IMR-90 (cell line): ENCODE measurements around the gene UBLCP1. TPM values are rescaled to one million over a fixed set of nuclear protein-coding genes. Genes with fewer than 3 reads are reported as not detected.

ENCODE experiments used
- ATAC-seq: fragments of 200-7000 bp; cut with Tn5 transposase; 2 replicates; pipeline ENCODE4 v1.9.1; 2020; ENCODE audit warnings: low read depth, mild to moderate bottlenecking, moderate library complexity
- BruUV-seq: library from RNA; stranded (reverse); fragments of 400-500 nt; replicated peaks from 2 replicates; lab custom pipeline; 2021; lab: Mats Ljungman, UMichigan
- CTCF ChIA-PET: fragments of 300-600 bp; formaldehyde crosslinking; extraction: SDS; loops from one replicate; lab custom pipeline; 2021; ENCODE audit warnings: antibody characterized with exemption; lab: Yijun Ruan, JAX
- POLR2A ChIA-PET: fragments of 300-600 bp; sonication (Branson Sonifier 250); formaldehyde crosslinking; loops from one replicate; lab custom pipeline; 2022; ENCODE audit warnings: antibody characterized with exemption; ENCODE audit not compliant: unreplicated experiment; lab: Charles Lee
- DNase-seq: peaks from one replicate; pipeline ENCODE4 v3.0.0; 2013
- H2AFZ ChIP-seq: replicated peaks from 2 replicates; pipeline ENCODE3; 2013; ENCODE audit warnings: low read length, mild to moderate bottlenecking; ENCODE audit not compliant: poor library complexity
- H2AK5ac ChIP-seq: 2 replicates; pipeline ENCODE4 v1.6.1; 2013; ENCODE audit warnings: low read depth, low read length, inconsistent platforms
- H2AK9ac ChIP-seq: replicated peaks from 2 replicates; pipeline ENCODE3; 2013; ENCODE audit warnings: mild to moderate bottlenecking, low read depth, low read length, moderate library complexity; ENCODE audit not compliant: poor library complexity
- H2BK120ac ChIP-seq: 2 replicates; pipeline ENCODE4 v1.6.1; 2013; ENCODE audit warnings: low read depth, low read length, inconsistent platforms
- H2BK15ac ChIP-seq: 3 replicates; pipeline ENCODE4 v1.6.1; 2013; ENCODE audit warnings: low read depth, low read length, inconsistent platforms
- H2BK20ac ChIP-seq: 2 replicates; pipeline ENCODE4 v1.6.1; 2013; ENCODE audit warnings: low read depth, mild to moderate bottlenecking, inconsistent platforms, low read length, moderate library complexity
- H2BK5ac ChIP-seq: 2 replicates; pipeline ENCODE4 v1.6.1; 2013; ENCODE audit warnings: mild to moderate bottlenecking, low read depth, low read length, inconsistent platforms; ENCODE audit not compliant: poor library complexity, severe bottlenecking
- H3K14ac ChIP-seq: replicated peaks from 2 replicates; pipeline ENCODE4 v1.6.1; 2013; ENCODE audit warnings: low read depth, low read length, inconsistent platforms
- H3K18ac ChIP-seq: 2 replicates; pipeline ENCODE4 v1.6.1; 2013; ENCODE audit warnings: low read depth, low read length, control low read depth
- H3K23ac ChIP-seq: 2 replicates; pipeline ENCODE4 v1.6.1; 2013; ENCODE audit warnings: low read depth, low read length, inconsistent platforms
- H3K27ac ChIP-seq: 2 replicates; pipeline ENCODE4 v1.5.1; 2013; ENCODE audit warnings: mild to moderate bottlenecking, control low read depth, low read length; ENCODE audit not compliant: insufficient read depth
- H3K27me3 ChIP-seq: 2 replicates; pipeline ENCODE4 v1.6.1; 2013; ENCODE audit warnings: low read length; ENCODE audit not compliant: control insufficient read depth, insufficient read depth
- H3K36me3 ChIP-seq: 2 replicates; pipeline ENCODE4 v1.6.1; 2013; ENCODE audit warnings: low read length, mixed read lengths; ENCODE audit not compliant: control insufficient read depth, insufficient read depth
- H3K4ac ChIP-seq: 2 replicates; pipeline ENCODE4 v1.6.1; 2013; ENCODE audit warnings: low read depth, low read length, inconsistent platforms
- H3K4me1 ChIP-seq: 2 replicates; pipeline ENCODE4 v1.6.1; 2013; ENCODE audit warnings: low read length, mixed read lengths; ENCODE audit not compliant: control insufficient read depth, insufficient read depth
- H3K4me2 ChIP-seq: 2 replicates; pipeline ENCODE4 v1.6.1; 2013; ENCODE audit warnings: low read depth, mild to moderate bottlenecking, control low read depth, low read length, moderate library complexity
- H3K4me3 ChIP-seq: 2 replicates; pipeline ENCODE4 v1.5.1; 2013; ENCODE audit warnings: low read depth, mild to moderate bottlenecking, control low read depth, low read length, moderate library complexity; ENCODE audit not compliant: insufficient read depth
- H3K56ac ChIP-seq: 2 replicates; pipeline ENCODE4 v1.6.1; 2013; ENCODE audit warnings: low read length, inconsistent platforms; ENCODE audit not compliant: insufficient read depth; ENCODE audit errors: extremely low read depth
- H3K79me1 ChIP-seq, 2 experiments: 2 replicates each; pipeline ENCODE4 v1.6.1; 2013; ENCODE audit warnings: low read length in 2 of 2, inconsistent platforms in 1 of 2, low read depth in 1 of 2
- H3K9ac ChIP-seq: 2 replicates; pipeline ENCODE4 v1.6.1; 2013; ENCODE audit warnings: low read depth, low read length, control low read depth
- H3K9me1 ChIP-seq: 2 replicates; pipeline ENCODE4 v1.6.1; 2013; ENCODE audit warnings: low read length, inconsistent platforms; ENCODE audit not compliant: insufficient read depth
- H3K9me3 ChIP-seq: 2 replicates; pipeline ENCODE4 v1.6.1; 2013; ENCODE audit warnings: low read length; ENCODE audit not compliant: control insufficient read depth, insufficient read depth
- H4K20me1 ChIP-seq: 2 replicates; pipeline ENCODE4 v1.6.1; 2013; ENCODE audit warnings: low read length, inconsistent platforms; ENCODE audit not compliant: insufficient read depth
- H4K5ac ChIP-seq: 2 replicates; pipeline ENCODE4 v1.6.1; 2013; ENCODE audit warnings: mild to moderate bottlenecking, low read depth, low read length, control low read depth
- H4K8ac ChIP-seq, 2 experiments: 2 replicates each; pipeline ENCODE4 v1.6.1; 2013; ENCODE audit warnings: low read depth in 2 of 2, low read length in 2 of 2, control low read depth in 1 of 2, inconsistent platforms in 1 of 2
- H4K91ac ChIP-seq: 2 replicates; pipeline ENCODE4 v1.6.1; 2013; ENCODE audit warnings: low read depth, low read length, inconsistent platforms; ENCODE audit not compliant: insufficient read depth
- BHLHE40 ChIP-seq: fragments of 150-350 bp; IDR thresholded peaks from 2 replicates; pipeline ENCODE4 v1.6.1; 2016; ENCODE audit warnings: mild to moderate bottlenecking, low read depth, low read length
- FOS ChIP-seq: fragments of 150-350 bp; IDR thresholded peaks from 2 replicates; pipeline ENCODE4 v1.6.1; 2016; ENCODE audit warnings: low read depth, low read length
- MAFK ChIP-seq: IDR thresholded peaks from 2 replicates; pipeline ENCODE4 v1.6.1; 2012; ENCODE audit warnings: low read depth, low read length, improper control_type of control experiment
- MXI1 ChIP-seq: IDR thresholded peaks from 2 replicates; pipeline ENCODE4 v1.6.1; 2012; ENCODE audit warnings: low read depth, mild to moderate bottlenecking, low read length, moderate library complexity, borderline replicate concordance
- NFE2L2 ChIP-seq: fragments of 150-350 bp; IDR thresholded peaks from 2 replicates; pipeline ENCODE4 v1.6.1; 2016; ENCODE audit warnings: low read depth, mild to moderate bottlenecking, low read length
- POLR2A ChIP-seq: IDR thresholded peaks from 2 replicates; pipeline ENCODE4 v1.6.1; 2012; ENCODE audit warnings: mild to moderate bottlenecking, low read depth, low read length
- RAD21 ChIP-seq: IDR thresholded peaks from 2 replicates; pipeline ENCODE4 v1.6.1; 2012; ENCODE audit warnings: low read length, improper control_type of control experiment
- RCOR1 ChIP-seq: IDR thresholded peaks from 2 replicates; pipeline ENCODE4 v1.6.1; 2012; ENCODE audit warnings: mild to moderate bottlenecking, low read length, improper control_type of control experiment; ENCODE audit not compliant: insufficient replicate concordance
- WGBS, 2 experiments: methylation state at CpG; one replicate each; pipeline versions ENCODE4 v1.1.5 to v1.1.7; 2013; ENCODE audit warnings: missing lambda C conversion rate in 2 of 2; ENCODE audit not compliant: insufficient read length in 1 of 2; ENCODE audit errors: extremely low coverage in 2 of 2; 5-methylcytosine and 5-hydroxymethylcytosine counted together
- dilution Hi-C: fragments of 300-500 bp; cut with HindIII; formaldehyde crosslinking; loops from one replicate; pipeline ENCODE4 v1.14.3; 2018; ENCODE audit warnings: low sequenced_read_pairs; ENCODE audit not compliant: unreplicated experiment
- in situ Hi-C: fragments of 300-500 bp; cut with MboI; formaldehyde crosslinking; loops from 3 replicates; pipeline ENCODE4 v1.14.3; 2019; ENCODE audit warnings: low sequenced_read_pairs, inconsistent platforms, mixed read lengths
- intact Hi-C: fragments of 100-400 bp; cut with micrococcal nuclease; formaldehyde crosslinking; loops from 2 replicates; pipeline ENCODE4 v1.10.0; 2022
- polyA plus RNA-seq, 3 experiments: library from polyadenylated mRNA; depleted of rRNA; stranded (reverse); fragments of >200 nt; gene quantifications; 2 replicates each; pipeline ENCODE4 v1.2.3, GENCODE V29; 2012; ENCODE audit warnings: low replicate concordance in 1 of 3
- total RNA-seq: library from RNA; depleted of rRNA; stranded (reverse); fragments of >200 nt; gene quantifications from 2 replicates; pipeline ENCODE4 v1.2.3, GENCODE V29; 2012
- TF ChIP-seq, protein P1 (sequence below): conservative IDR thresholded peaks from 2 replicates; pipeline ENCODE4 v1.5.1; 2012; ENCODE audit warnings: mild to moderate bottlenecking, low read depth, low read length, improper control_type of control experiment
- TF ChIP-seq, protein P2 (sequence below): fragments of 150-350 bp; IDR thresholded peaks from 2 replicates; pipeline ENCODE4 v1.6.1; 2016; ENCODE audit warnings: low read depth, mild to moderate bottlenecking, low read length, moderate library complexity, borderline replicate concordance

The UBLCP1 gene
- total and polyA plus RNA-seq, 2 of the 4 experiments (the other 2 are of a cell fraction): 11.7 to 17.5 TPM

DNA sequence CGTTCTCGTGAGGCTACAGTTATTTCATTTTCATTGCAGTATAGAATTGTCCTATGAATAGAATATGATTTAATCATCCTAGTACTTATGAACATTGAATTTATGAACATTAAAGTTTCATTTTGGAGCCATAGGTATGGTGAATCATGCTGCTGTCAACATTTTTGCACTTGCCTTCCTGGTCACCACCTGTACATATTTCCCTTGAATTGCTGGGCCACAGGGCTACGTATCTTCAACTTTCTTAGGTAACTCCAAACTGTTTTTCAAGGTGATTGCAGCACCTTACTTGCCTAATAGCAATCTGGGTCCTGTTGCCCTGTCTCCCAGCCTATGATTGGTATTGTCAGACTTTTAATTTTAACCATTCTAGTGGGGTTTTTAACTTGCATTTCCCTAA lies 47.2 kb upstream of the UBLCP1 start:
- DNase-seq (no peak), ATAC-seq (no peak)
- Histone ChIP-seq H2AK9ac (no peak overlapping the region), H2AFZ (no peak overlapping the region), H2BK120ac (no peak overlapping the region), H3K4ac (no peak overlapping the region), H3K18ac (no peak overlapping the region), H3K9me3 (no peaks in the 10 kb centered on the region), H3K27me3 (no peaks in the 10 kb centered on the region), H4K91ac (no peak overlapping the region), H2AK5ac (no peak overlapping the region), H4K5ac (no peak overlapping the region), H3K4me2 (no peak overlapping the region), H2BK15ac (no peak overlapping the region), H4K8ac (no peak overlapping the region), H2BK5ac (no peak overlapping the region), H4K20me1 (no peaks in the 10 kb centered on the region), H3K4me3 (no peak overlapping the region), H3K56ac (no peak overlapping the region), H3K36me3 (no peaks in the 10 kb centered on the region), H3K23ac (no peak overlapping the region), H3K9ac (no peak overlapping the region), H3K4me1 (peaks cover 2% of the 10 kb centered on the region; the same call in 1 of the 2 replicates), H2BK20ac (no peak overlapping the region), H3K79me1 (no peaks in the 10 kb centered on the region), H3K27ac (no peak overlapping the region), H3K9me1 (no peaks in the 10 kb centered on the region), H3K14ac (no peak overlapping the region)
- dilution Hi-C loops (no loop called here), in situ Hi-C loops (no loop called here), intact Hi-C loops (no loop called here)
- POLR2A ChIA-PET: interaction anchor here (0.6 kb wide), 1 partner anchor 706 kb away, joined by 3 read pairs; no protein-coding TSS in a partner anchor
- WGBS, 2 experiments: no CpG with 5 or more reads among the region's 3 CpGs
- CTCF ChIA-PET: interaction anchor here (0.8 kb wide), 1 partner anchor 52 kb away, joined by 3 read pairs; no protein-coding TSS in a partner anchor
- TF ChIP-seq RAD21 (no peak), BHLHE40 (no peak), MXI1 (no peak), RCOR1 (no peak), NFE2L2 (no peak), MAFK (no peak), FOS (no peak), POLR2A (no peak)
- TF ChIP-seq, protein P1, sequence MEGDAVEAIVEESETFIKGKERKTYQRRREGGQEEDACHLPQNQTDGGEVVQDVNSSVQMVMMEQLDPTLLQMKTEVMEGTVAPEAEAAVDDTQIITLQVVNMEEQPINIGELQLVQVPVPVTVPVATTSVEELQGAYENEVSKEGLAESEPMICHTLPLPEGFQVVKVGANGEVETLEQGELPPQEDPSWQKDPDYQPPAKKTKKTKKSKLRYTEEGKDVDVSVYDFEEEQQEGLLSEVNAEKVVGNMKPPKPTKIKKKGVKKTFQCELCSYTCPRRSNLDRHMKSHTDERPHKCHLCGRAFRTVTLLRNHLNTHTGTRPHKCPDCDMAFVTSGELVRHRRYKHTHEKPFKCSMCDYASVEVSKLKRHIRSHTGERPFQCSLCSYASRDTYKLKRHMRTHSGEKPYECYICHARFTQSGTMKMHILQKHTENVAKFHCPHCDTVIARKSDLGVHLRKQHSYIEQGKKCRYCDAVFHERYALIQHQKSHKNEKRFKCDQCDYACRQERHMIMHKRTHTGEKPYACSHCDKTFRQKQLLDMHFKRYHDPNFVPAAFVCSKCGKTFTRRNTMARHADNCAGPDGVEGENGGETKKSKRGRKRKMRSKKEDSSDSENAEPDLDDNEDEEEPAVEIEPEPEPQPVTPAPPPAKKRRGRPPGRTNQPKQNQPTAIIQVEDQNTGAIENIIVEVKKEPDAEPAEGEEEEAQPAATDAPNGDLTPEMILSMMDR: no peak
- TF ChIP-seq, protein P2, sequence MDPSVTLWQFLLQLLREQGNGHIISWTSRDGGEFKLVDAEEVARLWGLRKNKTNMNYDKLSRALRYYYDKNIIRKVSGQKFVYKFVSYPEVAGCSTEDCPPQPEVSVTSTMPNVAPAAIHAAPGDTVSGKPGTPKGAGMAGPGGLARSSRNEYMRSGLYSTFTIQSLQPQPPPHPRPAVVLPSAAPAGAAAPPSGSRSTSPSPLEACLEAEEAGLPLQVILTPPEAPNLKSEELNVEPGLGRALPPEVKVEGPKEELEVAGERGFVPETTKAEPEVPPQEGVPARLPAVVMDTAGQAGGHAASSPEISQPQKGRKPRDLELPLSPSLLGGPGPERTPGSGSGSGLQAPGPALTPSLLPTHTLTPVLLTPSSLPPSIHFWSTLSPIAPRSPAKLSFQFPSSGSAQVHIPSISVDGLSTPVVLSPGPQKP: no peak
- BruUV-seq: no TSS peak
